GM19043 (cell line): Measurements from ENCODE around the gene SHISAL1.

Experiments used
- ATAC-seq: cut with Tn5 transposase; IDR thresholded peaks from one replicate; pipeline ENCODE4 v1.9.1; 2021; ENCODE audit warnings: low read depth; ENCODE audit not compliant: unreplicated experiment

The SHISAL1 gene

GRCh38 chr22:44281768-44282637, 30.7 kb downstream of the SHISAL1 start:
- no peak for ATAC-seq

- ATAC-seq = no peak
Observed at GRCh38 chr22:44280665-44281188, 32.0 kb downstream of the SHISAL1 start.

- ATAC-seq = no peak
Observed at GRCh38 chr22:44279069-44279360, 33.7 kb downstream of the SHISAL1 start.

GRCh38 chr22:44278243-44279068, 34.3 kb downstream of the SHISAL1 start:
- ATAC-seq = no peak

- no peak for ATAC-seq
Observed at GRCh38 chr22:44277386-44278135, 35.2 kb downstream of the SHISAL1 start.

- no peak for ATAC-seq
Observed at GRCh38 chr22:44276706-44277356, 35.9 kb downstream of the SHISAL1 start.

- no peak for ATAC-seq
Observed at GRCh38 chr22:44276041-44276440, 36.7 kb downstream of the SHISAL1 start.

- ATAC-seq = no peak
Observed at GRCh38 chr22:44275631-44275995, 37.1 kb downstream of the SHISAL1 start.

GRCh38 chr22:44274918-44275630, 37.7 kb downstream of the SHISAL1 start:
- no peak for ATAC-seq

GRCh38 chr22:44273175-44273574, 39.6 kb downstream of the SHISAL1 start:
- ATAC-seq = no peak

GRCh38 chr22:44272401-44272771, 40.4 kb downstream of the SHISAL1 start:
- ATAC-seq = no peak

GRCh38 chr22:44271732-44272400, 40.9 kb downstream of the SHISAL1 start:
- no peak for ATAC-seq

GRCh38 chr22:44271010-44271500, 41.7 kb downstream of the SHISAL1 start:
- no peak for ATAC-seq

- ATAC-seq = no peak
Observed at GRCh38 chr22:44270556-44270880, 42.2 kb downstream of the SHISAL1 start.

- ATAC-seq = no peak
Observed at GRCh38 chr22:44269757-44270555, 42.8 kb downstream of the SHISAL1 start.

- ATAC-seq = no peak
Observed at GRCh38 chr22:44269117-44269498, 43.6 kb downstream of the SHISAL1 start.

GRCh38 chr22:44268431-44269116, 44.2 kb downstream of the SHISAL1 start:
- no peak for ATAC-seq

- ATAC-seq = no peak
Observed at GRCh38 chr22:44267856-44268255, 44.9 kb downstream of the SHISAL1 start.
